Measurements from ENCODE around the gene FXYD3. TPM values are rescaled to one million over a fixed set of nuclear protein-coding genes. Genes with fewer than 3 reads are reported as not detected.

Gene FXYD3
- total and polyA plus RNA-seq, 2 donors: 22.8 to 175 TPM

- DNase-seq (ENCODE audit: low read depth in 6 of 9, low spot score in 9 of 9): no peak
- Histone ChIP-seq H3K27me3 (ENCODE audit: control insufficient read depth in 2 of 2, insufficient read depth in 1 of 2, low read length in 1 of 2) (peaks cover 0 to 19% of the 10 kb centered on the region in 2 donors), H3K27ac (ENCODE audit: low read depth in 1 of 2, low read length in 1 of 2) (no peak overlapping the region), H3K4me1 (ENCODE audit: control insufficient read depth in 2 of 2, insufficient read depth in 2 of 2, low read length in 2 of 2) (no peaks in the 10 kb centered on the region), H3K4me3 (ENCODE audit: low read length in 2 of 2) (no peak overlapping the region), H3K36me3 (ENCODE audit: control insufficient read depth in 2 of 2, insufficient read depth in 2 of 2, low read length in 1 of 2) (no peaks in the 10 kb centered on the region), H3K9me3 (ENCODE audit: control insufficient read depth in 2 of 2, insufficient read depth in 1 of 2, low read length in 1 of 2) (no peaks in the 10 kb centered on the region)
- 98% methylated on average over 5 of the region's 5 CpGs for WGBS
Measured at GRCh38 chr19:35093430-35093829, 22.2 kb upstream of the FXYD3 start.

GRCh38 chr19:35093941-35094647 is 21.5 kb upstream of the FXYD3 start:
- Histone ChIP-seq H3K36me3 (ENCODE audit: control insufficient read depth in 2 of 2, insufficient read depth in 2 of 2, low read length in 1 of 2) (no peaks in the 10 kb centered on the region), H3K4me3 (ENCODE audit: low read length in 2 of 2) (no peak overlapping the region), H3K27ac (ENCODE audit: low read depth in 1 of 2, low read length in 1 of 2) (no peak overlapping the region), H3K4me1 (ENCODE audit: control insufficient read depth in 2 of 2, insufficient read depth in 2 of 2, low read length in 2 of 2) (no peaks in the 10 kb centered on the region), H3K27me3 (ENCODE audit: control insufficient read depth in 2 of 2, insufficient read depth in 1 of 2, low read length in 1 of 2) (peaks cover 0 to 19% of the 10 kb centered on the region in 2 donors), H3K9me3 (ENCODE audit: control insufficient read depth in 2 of 2, insufficient read depth in 1 of 2, low read length in 1 of 2) (no peaks in the 10 kb centered on the region)
- no peak for DNase-seq (ENCODE audit: low read depth in 6 of 9, low spot score in 9 of 9)
- WGBS: 91% methylated on average over 11 of the region's 11 CpGs

GRCh38 chr19:35094656-35095055 is 21.0 kb upstream of the FXYD3 start:
- 97% methylated on average over 4 of the region's 4 CpGs for WGBS
- H3K27ac ChIP-seq (ENCODE audit: low read depth in 1 of 2, low read length in 1 of 2): no peak overlapping the region
- no peaks in the 10 kb centered on the region for H3K9me3 ChIP-seq (ENCODE audit: control insufficient read depth in 2 of 2, insufficient read depth in 1 of 2, low read length in 1 of 2)
- H3K4me1 ChIP-seq (ENCODE audit: control insufficient read depth in 2 of 2, insufficient read depth in 2 of 2, low read length in 2 of 2): no peaks in the 10 kb centered on the region
- no peak overlapping the region for H3K4me3 ChIP-seq (ENCODE audit: low read length in 2 of 2)
- H3K27me3 ChIP-seq (ENCODE audit: control insufficient read depth in 2 of 2, insufficient read depth in 1 of 2, low read length in 1 of 2): peaks cover 0 to 17% of the 10 kb centered on the region in 2 donors
- no peak for DNase-seq (ENCODE audit: low read depth in 6 of 9, low spot score in 9 of 9)
- no peaks in the 10 kb centered on the region for H3K36me3 ChIP-seq (ENCODE audit: control insufficient read depth in 2 of 2, insufficient read depth in 2 of 2, low read length in 1 of 2)

GRCh38 chr19:35095667-35096368 is 19.8 kb upstream of the FXYD3 start:
- H3K27ac ChIP-seq (ENCODE audit: low read depth in 1 of 2, low read length in 1 of 2): no peak overlapping the region
- no peak for DNase-seq (ENCODE audit: low read depth in 6 of 9, low spot score in 9 of 9)
- H3K36me3 ChIP-seq (ENCODE audit: control insufficient read depth in 2 of 2, insufficient read depth in 2 of 2, low read length in 1 of 2): no peaks in the 10 kb centered on the region
- H3K4me1 ChIP-seq (ENCODE audit: control insufficient read depth in 2 of 2, insufficient read depth in 2 of 2, low read length in 2 of 2): no peaks in the 10 kb centered on the region
- H3K27me3 ChIP-seq (ENCODE audit: control insufficient read depth in 2 of 2, insufficient read depth in 1 of 2, low read length in 1 of 2): peaks cover 0 to 7% of the 10 kb centered on the region in 2 donors
- H3K9me3 ChIP-seq (ENCODE audit: control insufficient read depth in 2 of 2, insufficient read depth in 1 of 2, low read length in 1 of 2): no peaks in the 10 kb centered on the region
- no peak overlapping the region for H3K4me3 ChIP-seq (ENCODE audit: low read length in 2 of 2)
- 91% methylated on average over 8 of the region's 8 CpGs for WGBS

- Histone ChIP-seq H3K27me3 (ENCODE audit: control insufficient read depth in 2 of 2, insufficient read depth in 1 of 2, low read length in 1 of 2) (no peaks in the 10 kb centered on the region), H3K27ac (ENCODE audit: low read depth in 1 of 2, low read length in 1 of 2) (no peak overlapping the region), H3K36me3 (ENCODE audit: control insufficient read depth in 2 of 2, insufficient read depth in 2 of 2, low read length in 1 of 2) (no peaks in the 10 kb centered on the region), H3K9me3 (ENCODE audit: control insufficient read depth in 2 of 2, insufficient read depth in 1 of 2, low read length in 1 of 2) (no peaks in the 10 kb centered on the region), H3K4me3 (ENCODE audit: low read length in 2 of 2) (no peak overlapping the region), H3K4me1 (ENCODE audit: control insufficient read depth in 2 of 2, insufficient read depth in 2 of 2, low read length in 2 of 2) (no peaks in the 10 kb centered on the region)
- 95% methylated on average over 29 of the region's 29 CpGs for WGBS
- DNase-seq (ENCODE audit: low read depth in 6 of 9, low spot score in 9 of 9): no peak
Measured at GRCh38 chr19:35098413-35099049, 17.1 kb upstream of the FXYD3 start.

- Histone ChIP-seq H3K4me1 (ENCODE audit: control insufficient read depth in 2 of 2, insufficient read depth in 2 of 2, low read length in 2 of 2) (no peaks in the 10 kb centered on the region), H3K9me3 (ENCODE audit: control insufficient read depth in 2 of 2, insufficient read depth in 1 of 2, low read length in 1 of 2) (no peaks in the 10 kb centered on the region)
Measured at GRCh38 chr19:35099155-35099896, 16.3 kb upstream of the FXYD3 start.

GRCh38 chr19:35099897-35100275 is 15.7 kb upstream of the FXYD3 start:
- Histone ChIP-seq H3K4me3 (ENCODE audit: low read length in 2 of 2) (no peak overlapping the region), H3K27me3 (ENCODE audit: control insufficient read depth in 2 of 2, insufficient read depth in 1 of 2, low read length in 1 of 2) (no peaks in the 10 kb centered on the region), H3K9me3 (ENCODE audit: control insufficient read depth in 2 of 2, insufficient read depth in 1 of 2, low read length in 1 of 2) (no peaks in the 10 kb centered on the region), H3K27ac (ENCODE audit: low read depth in 1 of 2, low read length in 1 of 2) (no peak overlapping the region), H3K36me3 (ENCODE audit: control insufficient read depth in 2 of 2, insufficient read depth in 2 of 2, low read length in 1 of 2) (no peaks in the 10 kb centered on the region), H3K4me1 (ENCODE audit: control insufficient read depth in 2 of 2, insufficient read depth in 2 of 2, low read length in 2 of 2) (no peaks in the 10 kb centered on the region)
- no peak for DNase-seq (ENCODE audit: low read depth in 6 of 9, low spot score in 9 of 9)
- 96% methylated on average over 13 of the region's 13 CpGs for WGBS

More at GRCh38 chr19:35099155-35099896, 16.3 kb upstream of the FXYD3 start:
- Histone ChIP-seq H3K27ac (ENCODE audit: low read depth in 1 of 2, low read length in 1 of 2) (no peak overlapping the region), H3K27me3 (ENCODE audit: control insufficient read depth in 2 of 2, insufficient read depth in 1 of 2, low read length in 1 of 2) (no peaks in the 10 kb centered on the region), H3K36me3 (ENCODE audit: control insufficient read depth in 2 of 2, insufficient read depth in 2 of 2, low read length in 1 of 2) (no peaks in the 10 kb centered on the region), H3K4me3 (ENCODE audit: low read length in 2 of 2) (no peak overlapping the region)
- DNase-seq (ENCODE audit: low read depth in 6 of 9, low spot score in 9 of 9): no peak
- 94% methylated on average over 21 of the region's 21 CpGs for WGBS

GRCh38 chr19:35100588-35101533 is 14.8 kb upstream of the FXYD3 start:
- WGBS: 93% methylated on average over 16 of the region's 16 CpGs

More at GRCh38 chr19:35100588-35101533, 14.8 kb upstream of the FXYD3 start:
- Histone ChIP-seq H3K27me3 (ENCODE audit: control insufficient read depth in 2 of 2, insufficient read depth in 1 of 2, low read length in 1 of 2) (no peaks in the 10 kb centered on the region), H3K9me3 (ENCODE audit: control insufficient read depth in 2 of 2, insufficient read depth in 1 of 2, low read length in 1 of 2) (peaks cover 0 to 3% of the 10 kb centered on the region in 2 donors), H3K4me3 (ENCODE audit: low read length in 2 of 2) (no peak overlapping the region), H3K4me1 (ENCODE audit: control insufficient read depth in 2 of 2, insufficient read depth in 2 of 2, low read length in 2 of 2) (no peaks in the 10 kb centered on the region), H3K27ac (ENCODE audit: low read depth in 1 of 2, low read length in 1 of 2) (no peak overlapping the region), H3K36me3 (ENCODE audit: control insufficient read depth in 2 of 2, insufficient read depth in 2 of 2, low read length in 1 of 2) (no peaks in the 10 kb centered on the region)
- no peak for DNase-seq (ENCODE audit: low read depth in 6 of 9, low spot score in 9 of 9)

Measured in thymus (tissue), 11 donors.